GM19193 (cell line): ENCODE data around the gene SP6.

Experiments
- POLR2A ChIP-seq: IDR thresholded peaks from 4 replicates; pipeline ENCODE4 v1.6.1; 2011; ENCODE audit not compliant: insufficient read depth, insufficient read length; ENCODE audit errors: extremely low read depth

SP6 gene

GRCh38 chr17:47872019-47872650, 21.2 kb upstream of the SP6 start:
- no peak for TF ChIP-seq POLR2A

GRCh38 chr17:47871048-47871447, 20.1 kb upstream of the SP6 start:
- no peak for TF ChIP-seq POLR2A

- TF ChIP-seq POLR2A, result no peak
These were observed 19.1 kb upstream of the SP6 start for GRCh38 chr17:47870056-47870455.

GRCh38 chr17:47869114-47869513, 18.2 kb upstream of the SP6 start:
- no peak for TF ChIP-seq POLR2A

GRCh38 chr17:47867813-47868533, 17.0 kb upstream of the SP6 start:
- no peak for TF ChIP-seq POLR2A

GRCh38 chr17:47866941-47867340, 16.0 kb upstream of the SP6 start:
- TF ChIP-seq POLR2A, result no peak

GRCh38 chr17:47864791-47865216, 13.8 kb upstream of the SP6 start:
- no peak for TF ChIP-seq POLR2A

GRCh38 chr17:47862621-47863440, 11.9 kb upstream of the SP6 start:
- TF ChIP-seq POLR2A, result no peak

- no peak for TF ChIP-seq POLR2A
These were observed 9.4 kb upstream of the SP6 start for GRCh38 chr17:47860386-47860785.

- no peak for TF ChIP-seq POLR2A
These were observed 6.8 kb upstream of the SP6 start for GRCh38 chr17:47857551-47858455.

- TF ChIP-seq POLR2A, result no peak
These were observed 5.9 kb upstream of the SP6 start for GRCh38 chr17:47856830-47857229.

GRCh38 chr17:47855737-47856136, 4.8 kb upstream of the SP6 start:
- no peak for TF ChIP-seq POLR2A

- TF ChIP-seq POLR2A, result no peak
These were observed 2.7 kb upstream of the SP6 start for GRCh38 chr17:47853616-47854015.

- TF ChIP-seq POLR2A, result no peak
These were observed 1.4 kb upstream of the SP6 start for GRCh38 chr17:47852113-47852949.
